NCI-H460 (cell line): ENCODE measurements around the gene DLG2. TPM values are rescaled to one million over a fixed set of nuclear protein-coding genes. Genes with fewer than 3 reads are reported as not detected.

Experiments used
- DNase-seq: peaks from one replicate; pipeline ENCODE4 v3.0.0-alpha.2; 2016; ENCODE audit warnings: low read depth; ENCODE audit errors: extremely low read depth
- total RNA-seq: library from RNA; depleted of rRNA; stranded (reverse); fragments of >200 nt; shearing (Covaris generic); gene quantifications from 2 replicates; pipeline ENCODE4 v1.2.3, GENCODE V29; 2014

Gene DLG2
- total RNA-seq, 1 experiment from 2014 or later: 115 TPM

DNA sequence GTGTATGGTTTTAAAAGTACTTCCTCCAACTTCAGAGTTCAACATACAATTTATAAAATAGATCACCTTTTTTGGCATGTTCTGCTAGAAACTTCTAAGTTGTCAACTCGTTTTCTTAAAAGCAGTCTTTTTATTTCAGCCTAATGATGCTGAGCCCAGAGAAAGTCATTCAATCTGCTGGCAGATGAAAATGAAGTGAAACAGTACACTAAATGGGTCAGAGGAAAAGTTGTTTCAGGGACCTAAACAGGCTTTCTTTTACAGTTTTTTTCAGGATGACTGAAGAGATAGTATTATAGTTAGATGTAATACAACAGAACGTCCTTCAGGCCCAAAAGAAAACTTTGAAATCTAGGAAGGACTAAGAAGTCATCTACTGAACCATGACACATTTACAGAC, 1498.3 kb downstream of the DLG2 start:
- no peak for DNase-seq

DNA sequence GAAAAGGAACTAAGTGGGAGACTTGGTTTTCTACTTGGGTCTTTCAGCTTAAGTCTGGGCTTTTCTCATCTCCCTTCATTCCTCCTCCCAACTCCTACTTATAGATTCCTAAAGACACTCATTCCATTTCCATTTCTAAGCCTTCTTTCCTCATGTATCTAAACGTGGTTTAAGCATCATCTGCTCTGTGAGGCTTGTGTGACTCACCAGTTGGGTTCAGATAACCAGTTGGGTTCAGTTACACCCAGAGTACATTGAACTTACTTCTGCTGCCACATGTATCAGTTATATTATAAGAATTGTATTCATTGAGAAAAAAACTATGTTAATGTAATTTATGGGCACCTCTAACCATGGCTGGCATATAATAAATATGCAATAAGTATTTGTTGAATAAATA, 1509.8 kb downstream of the DLG2 start:
- no peak for DNase-seq

GRCh38 chr11:84106541-84106940, 1520.6 kb downstream of the DLG2 start:
- no peak for DNase-seq

- DNase-seq: no peak
Measured at GRCh38 chr11:84105148-84105547, 1522.0 kb downstream of the DLG2 start.

GRCh38 chr11:84103096-84103495, 1524.0 kb downstream of the DLG2 start:
- DNase-seq: no peak

DNA sequence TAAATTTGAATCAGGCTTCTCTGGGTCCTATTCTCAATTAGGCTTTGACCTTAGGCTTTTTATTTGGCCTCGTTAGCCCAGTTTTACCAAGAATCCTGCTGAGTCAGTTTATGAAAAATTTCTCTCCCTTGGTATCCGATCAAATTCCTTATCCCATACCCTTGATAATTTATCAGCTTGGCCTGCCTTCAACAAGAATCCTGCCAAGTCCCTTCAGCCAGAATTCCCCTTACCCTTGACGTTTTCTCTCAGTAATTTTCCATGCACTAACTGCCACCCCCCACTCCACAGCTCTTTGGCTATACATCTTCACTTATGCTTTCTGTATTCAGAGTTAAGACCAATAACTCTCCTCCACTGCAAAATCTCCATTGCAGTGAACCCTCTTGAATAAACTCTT, 1530.0 kb downstream of the DLG2 start:
- DNase-seq: no peak

DNA sequence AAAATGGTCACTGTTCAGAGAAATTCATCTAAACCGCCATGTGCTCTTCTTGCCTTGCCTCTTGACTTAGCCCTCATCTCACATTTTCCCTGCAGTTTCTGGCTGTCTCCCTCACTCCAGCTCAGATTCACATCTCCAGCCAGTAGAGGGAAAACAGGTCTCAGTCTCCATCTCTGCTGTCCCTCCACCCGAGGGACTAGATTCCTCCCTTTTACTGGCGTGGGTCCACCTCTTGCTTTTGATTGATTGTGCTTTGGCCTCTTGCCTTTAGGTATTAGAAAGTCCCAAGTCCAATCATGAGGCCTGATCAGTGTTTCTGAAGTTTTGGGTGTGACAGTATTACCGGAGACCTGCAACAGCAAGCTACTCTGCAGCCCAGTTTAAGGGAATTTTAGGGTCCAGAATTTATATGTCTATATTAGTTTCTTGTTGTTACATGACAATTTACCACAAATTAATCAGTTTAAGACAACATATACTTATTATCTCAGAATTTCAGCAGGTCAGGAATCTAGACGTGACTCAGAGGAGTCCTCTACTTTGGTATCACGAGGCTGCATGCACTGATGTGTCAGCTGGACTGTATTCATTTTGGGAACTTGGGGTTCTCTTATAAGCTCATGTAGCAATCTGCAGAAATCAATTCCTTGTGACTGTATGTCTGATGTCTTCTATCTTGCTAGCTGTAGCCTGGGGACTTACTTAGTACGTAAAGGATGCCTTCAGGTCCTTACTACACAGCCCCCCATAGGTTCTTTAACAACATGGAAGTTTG, 1535.7 kb downstream of the DLG2 start:
- no peak for DNase-seq

- no peak for DNase-seq
Measured at GRCh38 chr11:84089072-84090057, 1537.8 kb downstream of the DLG2 start.

DNA sequence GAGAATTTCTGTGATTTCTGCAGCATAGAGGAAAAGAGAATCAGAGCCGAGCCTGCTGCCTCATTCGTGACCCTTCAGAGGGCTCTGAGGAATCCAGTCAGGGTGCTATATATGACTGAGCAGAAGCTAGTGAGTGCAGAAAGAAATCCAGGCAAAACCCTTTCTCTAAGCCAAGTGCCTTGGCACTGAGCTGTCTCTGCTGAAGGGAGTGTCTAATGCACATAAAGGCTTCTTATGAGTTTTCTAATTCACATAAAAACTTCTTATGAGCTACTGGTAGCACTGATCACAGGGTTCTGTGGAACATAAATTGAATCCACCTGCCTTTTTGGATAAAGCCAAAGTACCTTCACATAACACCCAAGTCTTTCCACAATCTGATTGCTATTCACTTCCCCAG, 1555.3 kb downstream of the DLG2 start:
- DNase-seq: no peak

- no peak for DNase-seq
Measured at GRCh38 chr11:84069048-84069447, 1558.1 kb downstream of the DLG2 start.

DNA sequence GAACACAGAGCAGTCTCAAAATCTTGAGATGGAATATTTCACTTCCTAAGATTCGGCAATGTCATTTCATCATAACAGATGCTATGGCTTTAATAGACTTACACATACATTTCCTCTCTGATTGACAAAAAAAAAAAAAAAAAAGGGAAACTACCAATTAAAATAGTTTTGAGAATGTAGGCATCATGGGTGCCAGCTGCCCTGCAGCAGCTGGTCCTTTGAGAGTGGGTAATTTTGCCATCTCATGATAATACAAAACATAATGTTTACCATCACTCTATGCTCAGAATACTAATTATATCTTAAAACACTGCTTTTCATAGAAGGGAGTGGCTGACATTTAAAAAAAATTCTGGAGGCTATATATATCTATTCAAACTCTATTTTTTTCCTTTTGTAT, 1565.4 kb downstream of the DLG2 start:
- no peak for DNase-seq

- no peak for DNase-seq
Measured at GRCh38 chr11:84056653-84057376, 1570.3 kb downstream of the DLG2 start.

- DNase-seq: no peak
Measured at GRCh38 chr11:84045146-84045545, 1582.0 kb downstream of the DLG2 start.

- no peak for DNase-seq
Measured at GRCh38 chr11:84044706-84045105, 1582.4 kb downstream of the DLG2 start.

- DNase-seq: no peak
Measured at GRCh38 chr11:84036664-84037194, 1590.4 kb downstream of the DLG2 start.

DNA sequence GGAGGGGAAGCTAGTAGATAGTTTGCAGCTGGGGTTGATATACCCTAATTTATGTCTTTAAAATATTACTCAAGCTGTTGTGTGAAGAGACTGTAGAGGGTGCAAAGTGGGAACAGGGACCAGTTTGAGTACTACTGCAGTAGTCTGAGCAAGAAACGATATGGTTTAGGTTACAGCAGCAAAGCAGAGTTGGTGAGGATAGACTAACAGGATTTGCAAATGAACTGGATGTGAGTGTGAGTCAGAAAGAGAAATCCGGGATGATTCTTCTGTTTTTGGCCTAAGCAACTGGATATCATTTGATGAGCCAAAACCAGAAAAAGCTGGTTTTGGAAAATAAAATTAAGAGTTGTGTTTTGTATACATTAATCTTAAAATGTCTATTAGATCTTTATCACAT, 1591.5 kb downstream of the DLG2 start:
- DNase-seq: no peak

DNA sequence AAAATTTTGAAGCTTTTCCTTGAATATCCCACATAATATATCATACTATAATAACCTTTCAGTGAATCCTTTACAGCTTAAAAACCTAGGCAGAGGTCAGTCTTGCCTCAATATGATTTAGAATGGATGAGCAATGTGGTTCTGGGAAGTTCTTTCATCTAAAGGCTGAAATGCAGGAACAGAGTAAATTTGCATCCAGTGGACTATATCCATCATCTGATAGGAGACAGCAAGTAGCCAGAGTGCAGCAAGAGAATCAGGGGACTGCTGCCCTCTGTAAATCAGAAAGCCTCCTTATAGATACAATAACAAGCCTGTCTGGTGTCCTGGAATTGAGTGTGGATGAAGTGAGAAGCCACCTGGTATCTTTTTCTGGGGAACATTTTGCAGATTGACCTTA, 1592.7 kb downstream of the DLG2 start:
- no peak for DNase-seq

GRCh38 chr11:84024266-84024665, 1602.9 kb downstream of the DLG2 start:
- DNase-seq: no peak

DNA sequence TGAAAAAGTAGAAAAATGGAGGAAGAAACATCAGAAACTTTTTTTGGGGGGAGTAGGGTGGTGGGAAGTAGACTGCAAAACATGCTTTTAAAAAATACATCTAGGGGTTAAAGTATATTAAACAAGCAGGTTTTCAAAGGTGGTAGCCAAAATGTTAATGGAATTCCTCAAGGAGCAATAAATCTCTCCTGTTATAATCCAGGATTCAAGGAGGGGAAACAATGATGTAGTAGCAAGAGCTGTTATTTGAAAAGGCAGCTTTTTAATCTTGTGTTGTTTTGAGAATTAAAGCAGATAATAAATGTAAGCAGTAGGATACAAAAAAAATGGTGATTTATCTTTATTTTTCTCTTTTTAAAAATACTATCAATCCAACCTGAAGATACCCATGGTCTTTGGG, 1604.4 kb downstream of the DLG2 start:
- DNase-seq: no peak

- DNase-seq: no peak
Measured at GRCh38 chr11:84022201-84022600, 1604.9 kb downstream of the DLG2 start.

DNA sequence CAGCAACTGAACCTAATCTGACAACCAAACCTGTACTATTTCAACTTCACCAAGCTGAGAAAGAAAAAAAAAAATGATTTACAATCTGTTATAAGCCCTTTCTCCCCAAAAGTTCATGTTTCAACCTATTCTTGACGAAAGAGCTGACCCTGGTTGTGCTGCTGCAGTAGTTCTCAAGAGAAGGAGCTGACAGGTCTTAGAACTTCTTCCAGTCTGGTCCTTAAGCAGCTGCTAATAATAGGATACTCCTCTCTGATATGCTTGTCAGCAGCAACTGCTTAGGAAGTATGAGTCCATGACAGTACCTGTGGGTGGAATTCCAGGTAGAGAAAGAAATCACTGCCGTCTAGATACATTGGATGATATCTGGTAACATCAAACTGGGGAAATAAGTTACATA, 1605.9 kb downstream of the DLG2 start:
- DNase-seq: no peak
